GM21423 (cell line): ENCODE measurements around the gene GLYR1.

ENCODE experiments used
- ATAC-seq: cut with Tn5 transposase; IDR thresholded peaks from one replicate; pipeline ENCODE4 v1.9.1; 2021; ENCODE audit warnings: mild to moderate bottlenecking, moderate library complexity; ENCODE audit not compliant: unreplicated experiment

GLYR1 gene

DNA sequence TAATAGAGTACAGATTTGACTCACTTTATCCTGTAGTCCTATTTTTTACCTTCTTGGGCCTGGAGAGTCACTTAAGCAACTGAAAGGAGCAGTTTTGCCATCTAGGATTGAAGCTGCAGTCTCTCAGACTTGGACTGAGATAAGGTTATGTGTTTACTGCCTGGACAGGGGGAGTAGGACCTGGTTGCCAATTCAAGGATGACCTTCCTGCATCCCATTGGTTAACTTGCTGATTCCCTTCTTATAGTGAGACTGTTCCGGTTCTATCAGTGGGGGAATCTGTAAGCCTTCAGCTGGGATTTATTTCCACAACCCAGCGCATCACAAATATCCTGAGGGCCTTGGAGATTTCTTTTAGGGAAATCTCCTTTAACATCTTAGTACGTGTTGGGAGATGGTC, 3.1 kb upstream of the GLYR1 start:
- ATAC-seq: no peak

DNA sequence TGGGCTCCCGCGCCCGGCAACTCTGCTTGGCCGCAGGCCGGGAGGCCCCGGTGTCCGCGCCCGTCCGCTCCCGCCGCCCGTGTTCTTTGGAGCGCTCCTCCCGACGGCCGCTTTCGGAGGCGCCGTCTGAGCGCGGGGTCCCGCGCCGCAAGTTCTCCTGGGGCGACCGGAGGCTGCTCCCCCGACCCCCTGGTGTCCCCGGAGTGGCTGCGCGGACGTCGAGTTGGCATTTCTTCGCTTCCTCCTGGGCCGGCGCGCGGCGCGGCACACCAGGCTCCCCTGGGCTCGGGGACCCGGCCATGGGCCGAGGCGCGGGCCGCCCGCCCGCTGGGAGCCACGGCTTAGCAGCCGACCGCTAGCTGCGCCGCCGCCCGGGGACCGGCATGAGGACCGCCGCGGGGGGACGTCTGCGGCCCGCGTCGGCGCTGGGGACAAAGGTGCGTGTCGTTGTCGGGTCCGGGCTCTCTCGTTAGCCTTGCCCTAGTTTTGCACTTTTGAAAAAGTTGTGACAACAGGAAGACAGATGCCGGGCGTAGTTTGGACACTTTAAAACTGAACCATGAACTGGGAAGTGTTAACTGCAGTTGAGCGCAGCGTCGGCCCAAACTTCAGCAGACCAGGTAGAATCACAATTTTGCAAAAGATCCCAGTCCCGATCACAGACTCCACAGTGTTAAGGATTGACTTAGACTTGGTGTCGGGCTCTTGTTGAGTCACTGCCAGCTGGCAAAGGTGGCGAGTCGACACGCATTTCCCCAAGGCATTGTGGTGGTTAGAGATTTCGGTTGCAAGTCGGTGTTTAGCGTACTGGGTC, 893 bp upstream of the GLYR1 start:
- peak; percentile 9 for ATAC-seq

DNA sequence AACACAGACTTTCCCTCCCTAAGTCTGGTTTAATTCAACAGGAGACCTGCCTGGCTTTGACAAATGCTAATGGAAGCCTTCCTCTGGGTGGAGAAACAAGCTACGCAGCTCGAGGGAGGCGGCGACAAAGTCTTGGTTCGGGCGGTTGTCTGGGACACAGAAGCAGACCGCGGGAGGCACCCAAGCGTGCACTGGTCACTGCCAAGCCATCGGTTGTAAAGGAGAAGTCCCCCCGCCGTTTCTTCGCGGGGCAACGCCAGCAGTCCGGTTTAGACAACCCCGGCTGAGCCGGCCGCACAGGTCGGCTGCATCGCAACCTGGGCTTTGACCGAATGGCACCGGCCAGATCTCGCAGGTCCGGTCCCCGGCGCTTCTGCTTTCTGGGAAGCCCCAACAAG, 586 bp downstream of the GLYR1 start:
- peak; percentile 24 for ATAC-seq

DNA sequence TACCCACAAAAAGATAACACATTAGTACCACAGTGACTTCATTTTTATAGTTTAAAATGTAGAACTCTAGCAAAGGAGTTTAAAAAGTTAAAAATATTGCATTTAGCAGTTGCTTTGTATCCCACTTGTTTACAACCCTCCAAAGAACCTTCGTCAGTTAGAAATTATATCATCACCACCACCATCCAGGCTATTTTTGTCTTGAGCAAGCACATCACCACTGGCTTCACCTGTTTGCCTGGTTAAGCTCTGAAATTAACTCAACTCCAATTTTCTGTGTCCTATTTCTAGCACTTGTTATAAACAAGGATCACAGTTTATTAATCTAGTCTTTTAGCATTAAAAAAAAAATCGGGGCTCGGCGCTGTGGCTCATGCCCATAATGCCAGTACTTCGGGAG, 6.1 kb downstream of the GLYR1 start:
- no peak for ATAC-seq

DNA sequence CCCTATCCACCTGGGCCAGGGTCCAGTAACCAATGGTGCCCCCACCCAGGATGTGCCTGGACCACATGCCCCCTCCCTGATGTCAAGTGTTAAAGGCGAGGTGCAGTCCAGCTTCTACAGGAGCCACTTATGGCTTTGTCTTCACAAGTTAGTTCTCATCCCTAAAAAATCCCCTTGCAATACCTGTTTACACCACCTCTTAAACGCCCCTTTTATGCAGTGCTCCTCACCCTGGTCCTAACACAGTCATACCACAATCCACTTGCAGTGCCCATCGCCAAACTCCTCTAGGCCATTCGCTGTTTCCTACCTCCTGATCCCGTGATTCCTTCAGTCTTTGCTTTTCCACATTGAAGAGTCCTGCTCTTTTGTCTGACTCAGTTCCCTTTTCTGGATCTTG, 7.1 kb downstream of the GLYR1 start:
- no peak for ATAC-seq

DNA sequence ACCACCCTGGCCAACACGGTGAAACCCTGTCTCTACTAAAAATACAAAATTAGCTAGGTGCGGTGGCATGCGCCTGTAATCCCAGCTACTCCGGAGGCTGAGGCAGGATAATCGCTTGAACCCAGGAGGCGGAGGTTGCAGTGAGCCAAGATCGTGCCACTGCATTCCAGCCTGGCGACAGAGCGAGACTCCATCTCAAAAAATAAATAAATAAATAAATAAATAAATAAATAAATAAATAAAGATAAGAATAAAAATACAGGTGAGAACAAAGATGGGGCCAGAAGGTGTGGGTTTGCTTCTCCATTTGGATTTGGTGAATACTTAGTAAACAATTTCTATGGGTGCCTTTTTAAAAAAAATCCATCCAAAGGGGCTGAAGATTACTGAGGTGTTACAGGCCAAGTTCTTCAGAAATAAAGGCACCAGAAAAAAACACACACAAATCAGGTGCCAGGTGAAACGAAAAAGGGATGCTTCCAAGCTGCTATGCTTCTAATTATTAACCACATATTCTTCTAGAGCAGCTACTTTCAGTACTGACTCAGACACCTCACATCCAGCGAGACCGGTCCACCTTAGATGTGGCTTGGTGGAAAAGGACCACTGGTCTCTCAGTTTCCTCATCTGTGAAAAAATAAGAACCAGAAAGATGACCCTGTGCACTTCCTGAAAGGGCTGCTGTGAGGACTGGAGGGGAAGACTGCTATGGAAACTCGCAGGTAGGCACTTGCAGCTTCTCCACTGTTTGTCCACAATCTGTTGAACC, 9.2 kb downstream of the GLYR1 start:
- peak; percentile 49 for ATAC-seq

DNA sequence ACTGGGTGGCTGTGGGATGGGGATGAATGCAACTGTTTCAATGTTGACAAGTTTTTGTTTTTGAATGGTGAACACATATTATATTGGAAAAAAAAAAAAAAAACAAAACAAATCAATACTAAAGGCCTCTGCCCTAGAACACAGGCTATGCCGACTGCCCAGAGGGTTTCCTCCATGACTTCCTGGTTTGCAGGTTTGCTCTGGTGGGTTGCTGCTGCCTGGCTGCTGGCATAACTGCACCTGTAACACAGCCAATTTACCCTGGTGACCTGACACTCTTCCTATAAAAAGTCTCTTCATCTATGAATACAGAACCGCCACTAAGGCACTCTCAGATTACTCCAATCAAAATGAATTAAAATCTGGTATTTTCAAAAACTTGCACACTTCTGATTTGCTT, 10.4 kb downstream of the GLYR1 start:
- ATAC-seq: no peak

DNA sequence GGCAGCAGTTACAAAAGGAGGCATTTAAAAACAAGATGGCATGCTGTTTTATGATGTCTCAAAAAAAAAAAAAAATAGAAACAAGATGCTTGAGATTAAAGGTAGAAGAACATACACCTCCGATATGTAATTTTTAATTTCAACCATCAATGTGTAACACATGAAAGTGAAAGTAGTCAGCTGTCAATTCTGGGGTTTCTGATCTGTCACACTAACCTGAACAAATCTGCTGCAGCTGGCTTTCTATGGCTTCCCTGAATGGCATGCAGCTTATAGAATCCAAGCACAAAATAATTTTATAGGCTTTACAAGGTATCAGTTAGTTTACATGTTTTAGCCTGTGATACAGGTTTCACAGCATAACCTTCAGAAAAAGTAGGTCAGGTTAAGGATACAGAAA, 13.5 kb downstream of the GLYR1 start:
- ATAC-seq: no peak

DNA sequence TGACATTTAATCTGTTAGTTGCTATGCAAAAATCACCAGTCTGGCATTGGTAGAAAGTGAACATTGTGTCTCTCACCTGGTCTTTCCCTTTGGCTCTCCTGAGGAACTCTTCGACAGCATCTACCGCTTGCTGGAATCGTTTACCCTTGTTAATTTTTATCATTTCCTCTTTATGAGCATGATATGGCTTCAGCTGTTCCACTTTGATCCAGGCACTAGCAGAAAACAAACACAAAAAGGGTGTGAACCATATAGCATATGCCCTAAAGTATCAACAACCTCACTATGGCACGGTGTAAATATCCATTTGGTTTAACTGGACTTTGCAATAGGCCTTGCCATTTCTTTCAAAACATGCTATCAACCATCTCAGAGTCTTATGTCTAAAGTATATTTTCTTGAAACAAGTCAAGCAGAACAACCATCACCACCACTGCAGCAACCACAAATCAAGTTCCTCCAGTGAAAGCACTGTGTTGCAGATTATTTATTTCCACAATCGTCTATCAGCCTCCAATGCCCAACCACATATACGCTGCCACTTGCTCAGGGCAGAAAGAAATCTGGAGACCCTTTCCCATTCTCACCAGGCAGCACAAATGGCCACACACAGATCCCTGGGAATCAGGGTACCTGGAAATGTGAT, 14.3 kb downstream of the GLYR1 start:
- no peak for ATAC-seq

DNA sequence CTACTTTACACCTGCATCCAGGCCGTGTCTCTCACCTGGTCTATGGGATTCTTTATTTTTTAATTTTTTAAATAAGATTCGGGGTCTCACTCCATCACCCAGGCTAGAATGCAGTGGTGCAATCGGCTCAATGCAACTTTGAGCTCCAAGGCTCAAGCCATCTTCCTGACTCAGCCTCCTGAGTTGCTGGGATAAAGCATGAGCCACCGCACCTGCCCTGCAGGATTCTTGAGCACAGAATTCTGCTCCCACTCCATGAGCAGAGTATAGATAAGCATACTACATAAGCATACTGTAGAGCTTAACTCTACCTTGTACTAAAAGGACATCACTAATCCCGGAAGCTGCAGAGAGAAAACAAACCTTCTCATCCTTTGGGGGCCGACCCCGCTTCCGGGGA, 15.5 kb downstream of the GLYR1 start:
- ATAC-seq: no peak

DNA sequence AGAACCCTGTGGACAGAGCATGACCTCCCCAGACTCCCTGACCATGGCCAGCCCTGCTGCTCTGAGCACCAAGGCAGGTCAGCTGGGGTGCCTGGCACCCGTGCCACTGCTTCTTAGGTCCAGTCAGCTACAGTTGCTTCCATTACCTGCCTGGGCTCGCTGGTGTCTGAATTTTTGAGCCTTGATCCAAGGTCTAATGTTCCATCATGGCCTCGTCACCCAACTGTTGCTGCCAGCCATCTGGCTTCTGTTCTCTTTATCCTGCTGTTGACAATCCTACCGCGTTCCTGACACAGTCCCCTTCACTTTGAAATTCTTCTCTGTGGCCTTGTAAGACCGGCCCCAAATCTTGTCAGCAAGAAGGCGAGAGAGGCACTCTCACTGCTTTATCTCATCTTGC, 16.7 kb downstream of the GLYR1 start:
- ATAC-seq: no peak

DNA sequence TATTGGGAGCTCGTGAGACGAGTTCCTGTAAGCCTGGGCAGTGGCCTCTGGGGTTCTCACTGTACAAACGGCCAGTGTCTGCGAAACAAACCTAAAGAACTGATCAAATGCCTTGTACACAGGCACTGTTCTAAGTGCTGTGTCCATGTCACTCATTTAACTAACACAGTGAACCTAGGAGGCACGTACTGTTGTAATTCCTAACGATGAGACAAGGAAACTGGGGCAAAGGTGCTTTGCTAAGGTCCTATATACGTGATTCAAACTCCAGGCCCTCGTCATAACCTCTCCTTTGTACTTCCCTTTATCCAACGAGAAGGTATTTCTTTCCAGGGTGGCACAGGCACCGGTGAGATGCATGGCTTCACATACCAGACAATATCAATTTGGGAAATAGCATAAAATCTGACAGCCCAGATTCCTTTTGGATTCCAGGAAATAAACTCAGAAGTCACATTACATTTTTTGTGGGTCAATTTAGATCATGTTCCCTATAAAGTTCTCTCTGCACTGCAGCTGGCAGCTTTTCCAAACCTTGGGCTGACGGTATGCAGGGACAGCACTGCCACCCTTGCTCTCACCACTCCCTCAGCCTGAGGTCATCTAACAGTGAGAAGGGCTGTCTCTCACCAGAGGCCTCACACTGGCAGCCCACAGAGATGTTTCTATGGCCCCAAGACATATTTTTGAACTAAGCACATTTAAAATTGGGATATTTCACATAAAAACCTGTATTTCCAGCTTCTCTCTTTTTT, 18.3 kb downstream of the GLYR1 start:
- no peak for ATAC-seq

DNA sequence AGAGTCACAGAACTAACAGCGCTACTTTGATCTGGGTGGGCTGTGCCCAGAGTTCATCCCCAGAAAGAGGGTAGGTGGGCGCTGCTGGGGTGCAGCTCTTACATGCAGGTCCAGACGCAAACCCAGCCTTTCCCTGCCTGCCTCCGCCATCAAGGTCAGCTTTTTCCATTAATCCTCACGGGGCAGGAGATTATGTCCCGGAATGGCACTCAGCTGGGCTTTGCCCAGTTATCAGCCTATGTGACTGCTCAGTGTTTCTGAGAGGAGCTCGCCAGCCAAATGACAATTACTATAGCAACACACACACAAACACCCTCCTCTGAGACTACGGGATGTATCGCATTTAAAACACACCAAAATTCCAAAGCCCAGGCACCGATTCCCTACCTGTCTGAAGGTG, 20.1 kb downstream of the GLYR1 start:
- ATAC-seq: no peak

DNA sequence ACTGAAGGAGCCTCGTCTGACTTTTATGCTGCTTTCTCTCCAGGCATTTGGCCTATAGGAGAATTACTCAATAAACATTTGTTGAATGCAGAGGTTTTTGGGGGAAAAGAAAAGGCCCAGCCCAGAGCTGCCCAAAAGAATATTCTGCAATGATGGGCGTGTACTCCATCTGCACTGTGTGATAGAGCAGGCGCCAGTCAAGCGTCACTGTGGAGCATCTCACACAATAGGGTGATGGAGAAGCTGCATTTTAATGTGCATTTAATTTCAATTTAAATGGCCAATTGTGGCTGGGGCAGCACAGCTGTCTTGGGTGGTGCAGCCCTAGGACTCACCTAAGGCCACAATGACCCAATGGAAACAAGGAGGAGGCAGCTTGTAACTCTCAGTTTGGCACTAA, 20.6 kb downstream of the GLYR1 start:
- ATAC-seq: no peak

DNA sequence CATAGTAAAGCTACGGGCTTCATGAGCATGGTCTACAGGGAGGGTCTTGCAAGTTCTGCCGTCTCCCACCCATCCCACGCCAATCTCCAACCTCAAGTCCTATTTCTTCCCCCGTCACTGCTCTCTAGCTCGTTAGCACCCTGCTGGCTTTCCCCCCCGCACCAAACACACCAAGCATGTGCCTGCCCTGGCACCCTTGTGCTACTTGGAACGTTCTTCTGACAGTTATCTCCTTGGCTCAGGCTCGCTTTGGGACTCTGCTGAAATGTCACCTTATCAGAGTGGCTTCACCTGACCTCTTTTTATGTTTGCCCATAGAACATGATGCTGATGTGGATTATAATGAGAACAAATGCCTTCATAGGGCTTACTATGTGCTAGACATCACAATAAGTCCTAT, 21.9 kb downstream of the GLYR1 start:
- no peak for ATAC-seq

DNA sequence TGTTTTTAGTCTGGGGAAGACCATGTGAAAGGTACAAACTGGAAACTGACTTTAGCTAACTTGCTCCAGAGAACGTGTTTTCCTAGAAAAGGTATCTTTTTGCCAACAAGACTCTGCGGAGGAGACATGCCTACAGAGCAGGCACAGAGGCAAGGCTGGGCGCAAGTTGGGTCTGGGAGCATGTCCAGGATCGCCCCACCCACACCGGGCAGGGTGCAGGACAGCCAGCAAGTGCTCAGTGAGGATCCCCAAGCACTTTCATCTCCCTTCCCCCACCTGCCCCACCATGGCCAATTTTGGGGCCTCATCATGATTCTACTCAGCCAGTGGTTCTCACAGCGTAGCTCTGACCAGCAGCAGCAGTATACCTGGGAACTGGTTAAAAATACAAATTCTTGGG, 26.4 kb downstream of the GLYR1 start:
- ATAC-seq: no peak

DNA sequence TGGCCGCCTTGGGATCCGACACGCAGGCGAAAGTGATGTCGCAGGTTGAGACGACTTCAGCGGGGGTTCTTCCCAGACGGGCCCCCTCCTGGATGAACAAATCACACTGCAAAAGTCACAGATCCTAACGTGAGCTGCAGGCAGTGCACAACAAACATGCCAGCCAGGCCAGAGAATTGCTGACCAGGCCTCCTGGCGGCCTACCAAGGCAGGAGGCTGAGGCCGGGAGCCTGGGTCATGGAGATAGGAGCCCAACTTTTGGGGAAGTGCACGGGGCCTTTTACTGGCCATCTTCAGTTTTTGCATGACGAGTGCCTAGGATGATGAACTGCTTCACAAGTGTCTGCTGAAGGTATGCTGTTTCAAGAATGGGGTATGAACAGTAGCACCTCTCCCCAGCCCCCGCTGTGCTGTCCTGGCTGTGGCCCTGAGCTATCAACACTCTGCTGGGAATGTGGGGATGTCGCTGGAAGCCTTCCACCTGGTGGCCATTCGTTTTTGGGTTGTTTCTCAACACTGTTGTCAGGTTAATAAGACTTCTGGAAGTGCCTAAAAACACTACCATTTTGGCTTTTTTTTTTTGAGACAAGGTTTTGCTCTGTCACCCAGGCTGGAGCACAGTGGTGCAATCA, 32.4 kb downstream of the GLYR1 start:
- no peak for ATAC-seq

DNA sequence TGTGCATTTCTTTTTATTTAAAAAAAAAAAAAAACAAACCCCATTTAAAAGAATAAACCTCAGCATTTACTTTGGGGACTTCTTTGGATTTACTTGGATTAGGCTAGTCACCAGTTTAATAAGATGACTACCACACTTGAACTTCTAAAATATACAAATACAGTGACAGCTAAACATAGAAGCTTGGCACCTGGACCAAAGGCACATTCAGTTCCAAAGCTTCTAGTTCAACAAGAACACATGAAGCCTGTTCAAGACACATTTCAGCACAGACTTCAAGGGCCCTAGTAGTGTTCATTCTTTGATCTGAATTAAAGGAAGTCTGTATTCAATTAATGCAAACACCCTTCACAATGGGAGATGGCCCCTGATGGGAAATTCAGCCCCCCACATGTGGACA, 33.0 kb downstream of the GLYR1 start:
- no peak for ATAC-seq

DNA sequence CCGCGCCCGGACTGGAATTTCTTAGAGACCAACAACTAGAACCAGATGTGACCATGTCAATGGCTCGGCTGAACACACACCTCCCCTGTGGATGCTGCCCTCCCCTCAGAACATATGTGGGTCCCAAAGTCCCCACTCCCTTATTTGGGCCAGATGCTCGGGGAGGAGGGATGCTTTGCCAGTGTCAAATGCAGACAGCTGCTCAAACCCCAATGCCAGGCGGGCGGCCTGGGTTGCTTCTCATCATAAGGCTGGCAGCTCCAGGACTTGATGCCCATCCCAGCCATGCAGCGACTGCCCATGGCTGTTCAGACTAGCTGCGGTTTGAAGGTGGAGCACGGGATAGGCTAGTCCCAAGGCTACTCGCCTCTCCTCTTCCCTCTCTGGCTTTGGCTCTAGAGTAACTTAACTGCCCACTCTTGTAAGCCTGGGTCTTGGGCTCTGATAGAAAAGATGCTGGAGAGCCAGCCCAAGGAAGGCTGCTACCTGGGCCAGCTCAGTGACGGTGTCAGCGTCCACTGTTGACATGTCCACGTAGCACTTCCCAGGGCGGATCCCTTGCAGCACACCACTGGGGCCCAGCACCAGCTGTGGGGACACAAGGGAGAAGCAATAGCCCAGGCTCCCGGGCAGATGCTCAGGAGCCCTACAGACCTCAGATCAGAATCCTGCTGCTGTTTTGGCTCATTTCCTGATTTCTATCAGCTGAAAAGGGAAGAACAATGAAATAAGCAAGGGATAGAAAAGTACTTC, 33.7 kb downstream of the GLYR1 start:
- ATAC-seq: no peak

DNA sequence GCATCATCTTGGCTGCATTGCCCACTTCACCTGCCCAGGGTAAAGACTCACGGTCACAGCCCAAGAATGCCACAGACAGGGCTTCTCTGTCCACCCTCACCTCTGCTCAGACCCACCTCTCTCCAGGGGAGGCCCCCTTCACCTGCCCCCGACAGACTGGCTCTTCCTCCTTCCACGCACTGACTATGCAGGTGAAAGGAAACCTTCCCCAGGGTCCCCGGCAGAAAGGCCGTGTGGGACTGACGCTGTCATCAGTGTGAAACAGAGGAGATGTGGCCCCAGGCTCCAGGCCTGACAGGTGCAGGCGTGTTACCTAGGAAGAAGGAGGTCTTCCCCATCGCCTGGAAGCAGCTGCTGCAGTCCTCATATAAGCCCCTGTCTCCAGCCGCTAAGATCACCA, 35.3 kb downstream of the GLYR1 start:
- ATAC-seq: no peak
